Left renal pelvis (tissue), 4 donors: ENCODE data around the gene SVOP. TPM values are rescaled to one million over a fixed set of nuclear protein-coding genes. Genes with fewer than 3 reads are reported as not detected.
"Not testable (repeated sequence)": the region's sequence is repeated elsewhere in the genome, so short reads cannot be mapped to it uniquely, and the experiment has no call there.

Source experiments
- DNase-seq, 4 donors: peaks; one replicate each; pipeline ENCODE4 v3.0.0-alpha.2; 2013; ENCODE audit warnings: low read depth in 4 of 4, low spot score in 3 of 4
- polyA plus RNA-seq, 4 donors: library from polyadenylated mRNA; unstranded; fragments of 120-200 nt; gene quantifications; one replicate each; pipeline ENCODE4 v1.2.1, GENCODE V29; 2013; ENCODE audit not compliant: insufficient read length in 4 of 4

Gene SVOP, protein sequence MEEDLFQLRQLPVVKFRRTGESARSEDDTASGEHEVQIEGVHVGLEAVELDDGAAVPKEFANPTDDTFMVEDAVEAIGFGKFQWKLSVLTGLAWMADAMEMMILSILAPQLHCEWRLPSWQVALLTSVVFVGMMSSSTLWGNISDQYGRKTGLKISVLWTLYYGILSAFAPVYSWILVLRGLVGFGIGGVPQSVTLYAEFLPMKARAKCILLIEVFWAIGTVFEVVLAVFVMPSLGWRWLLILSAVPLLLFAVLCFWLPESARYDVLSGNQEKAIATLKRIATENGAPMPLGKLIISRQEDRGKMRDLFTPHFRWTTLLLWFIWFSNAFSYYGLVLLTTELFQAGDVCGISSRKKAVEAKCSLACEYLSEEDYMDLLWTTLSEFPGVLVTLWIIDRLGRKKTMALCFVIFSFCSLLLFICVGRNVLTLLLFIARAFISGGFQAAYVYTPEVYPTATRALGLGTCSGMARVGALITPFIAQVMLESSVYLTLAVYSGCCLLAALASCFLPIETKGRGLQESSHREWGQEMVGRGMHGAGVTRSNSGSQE
- polyA plus RNA-seq, result under 1 TPM; 0.06 to 0.19 (median 0.14) TPM

DNA sequence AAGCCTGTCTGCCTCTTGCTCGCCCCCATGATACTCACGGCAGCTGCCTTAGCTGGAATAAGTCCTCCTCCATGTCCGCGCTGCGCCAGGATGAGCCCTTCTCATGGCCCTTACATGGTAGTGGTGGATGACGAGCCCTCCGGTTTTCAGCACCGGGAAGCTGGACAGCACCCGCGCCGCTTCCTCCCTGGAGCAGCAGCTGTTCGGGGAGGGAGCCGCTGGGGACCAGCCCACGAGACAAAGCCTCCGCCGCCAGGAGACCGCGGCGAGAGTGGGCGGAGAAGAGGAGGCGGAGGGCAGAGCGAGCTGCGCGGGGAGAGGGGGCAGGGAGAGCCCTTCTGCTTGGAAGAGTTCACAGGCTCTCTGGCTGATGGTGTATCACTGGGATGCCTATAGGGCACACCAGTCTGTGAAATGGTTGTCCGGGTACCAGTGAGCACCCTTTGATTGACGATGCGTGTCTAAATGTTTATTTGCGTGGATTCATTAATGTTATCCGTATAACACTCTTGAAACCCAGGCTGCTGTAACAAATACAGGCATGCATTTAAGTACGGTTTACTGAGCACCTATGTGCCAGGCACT lies at the start of gene SVOP:
Gene SVOP, minus strand, starts transcription at position 273 of the 585 bp plus-strand sequence. Its CDS starts 200 bp downstream, at position 73.
- DNase-seq, result peak; percentile 74 to 88 (median 79)

DNA sequence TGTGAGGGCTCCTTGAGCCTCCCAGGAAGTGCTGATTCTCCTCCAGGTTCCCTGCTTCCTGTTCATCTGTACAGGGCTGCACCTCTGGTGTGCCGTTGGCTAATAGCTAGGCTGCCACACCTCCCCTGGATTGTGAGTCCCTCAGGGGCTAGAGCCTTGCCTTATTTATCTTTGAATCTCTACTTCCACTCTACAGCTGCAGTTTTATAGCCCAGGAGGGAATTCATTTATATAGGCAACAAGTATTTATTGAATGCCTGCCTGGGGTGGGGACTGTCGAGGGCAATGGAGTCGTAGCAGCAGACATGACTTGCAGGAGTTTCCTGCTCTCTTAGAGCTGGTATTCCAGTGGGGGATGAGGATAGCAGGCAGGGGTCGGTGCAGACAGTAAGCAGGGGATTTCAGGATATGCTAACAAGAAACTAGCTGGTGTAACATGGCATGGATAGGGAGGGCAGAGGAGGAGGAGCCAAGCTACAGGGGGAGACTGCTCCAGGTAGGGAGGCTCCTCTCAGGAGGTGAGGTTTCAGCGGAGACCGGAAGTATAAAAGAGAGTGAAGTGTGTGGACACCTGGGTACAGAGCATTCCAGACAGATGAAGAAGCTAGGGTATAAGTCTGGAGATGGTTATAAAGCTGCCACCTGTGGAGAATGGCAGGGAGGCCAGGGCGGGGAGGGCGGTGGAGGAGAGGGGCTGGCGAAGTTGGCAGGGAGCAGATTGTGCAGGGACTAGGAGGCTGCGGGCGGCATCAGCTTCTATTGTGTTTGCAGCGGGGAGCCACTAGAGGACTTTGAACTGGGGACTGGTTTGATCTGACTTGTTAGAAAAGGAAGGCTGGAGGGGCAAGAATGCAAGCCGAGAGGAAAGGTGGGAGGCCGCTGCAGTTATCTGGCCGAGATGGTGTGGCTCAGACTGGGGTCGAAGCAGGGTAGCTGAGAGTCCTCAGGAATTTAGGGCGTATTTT lies 48.7 kb upstream of the SVOP start:
- no peak for DNase-seq

DNA sequence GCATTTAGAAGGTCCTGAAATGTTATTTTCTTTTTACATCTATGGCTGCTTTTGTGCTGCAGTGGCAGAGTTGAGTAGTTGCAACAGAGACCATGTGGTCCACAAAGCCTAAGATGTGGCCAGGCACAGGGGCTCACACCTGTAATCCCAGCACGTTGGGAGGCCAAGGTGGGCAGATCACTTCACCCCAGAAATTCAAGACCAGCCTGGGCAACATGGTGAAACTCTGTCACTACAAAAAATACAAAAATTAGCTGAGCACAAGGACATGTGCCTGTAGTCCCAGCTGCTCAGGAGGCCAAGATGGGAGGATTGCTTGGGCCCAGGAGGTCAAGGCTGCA lies 45.0 kb upstream of the SVOP start:
- no peak for DNase-seq

DNA sequence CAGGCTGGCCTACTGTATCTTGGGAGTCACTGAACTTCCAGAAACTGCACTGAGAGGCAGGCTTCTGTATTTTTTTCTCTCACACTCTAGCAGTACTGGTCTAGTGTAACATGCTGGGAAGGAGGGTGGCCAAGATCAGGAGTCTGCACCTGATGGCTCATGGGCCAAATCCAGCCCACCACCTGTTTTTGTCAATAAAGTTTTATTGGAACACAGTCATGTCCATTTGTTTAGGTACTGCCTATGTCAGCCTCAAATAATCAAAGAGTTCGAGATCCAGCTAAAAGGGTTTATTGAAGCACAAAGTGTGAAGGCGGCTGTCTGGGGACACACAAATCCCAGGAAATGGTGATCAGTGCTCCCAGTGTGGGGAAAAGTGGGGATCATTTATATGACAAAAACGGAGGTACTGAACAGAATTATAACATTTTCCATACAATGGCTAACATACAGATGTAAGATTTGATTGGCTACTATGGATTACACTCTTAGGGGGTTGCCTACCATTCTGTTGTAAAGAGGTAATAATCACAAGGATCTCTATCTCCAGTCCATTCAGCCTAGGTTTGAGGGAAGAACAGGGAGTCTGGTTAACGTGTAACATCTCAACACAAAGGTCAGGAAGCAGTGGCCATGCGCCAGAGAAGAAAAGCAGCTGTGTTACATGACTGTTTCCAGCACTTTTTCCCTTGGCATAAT lies 44.4 kb upstream of the SVOP start:
- DNase-seq, result no peak

DNA sequence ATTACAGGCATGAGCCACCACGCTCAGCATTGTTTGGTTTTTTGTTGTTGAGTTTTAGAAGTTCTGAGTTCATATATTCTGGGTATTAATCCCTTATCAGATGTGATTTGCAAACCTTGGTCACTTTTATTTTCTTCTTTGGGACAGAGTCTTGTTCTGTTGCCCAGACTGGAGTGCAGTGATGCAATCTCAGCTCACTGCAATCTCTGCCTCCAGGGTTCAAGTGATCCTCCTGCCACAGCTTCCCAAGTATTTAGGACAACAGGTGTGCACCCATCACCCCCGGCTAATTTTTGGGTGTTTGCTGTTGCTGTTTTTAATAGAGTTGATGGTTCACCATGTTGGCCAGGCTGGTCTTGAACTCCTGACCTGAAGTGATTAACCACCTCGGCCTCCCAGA lies 43.3 kb upstream of the SVOP start:
- no peak for DNase-seq

DNA sequence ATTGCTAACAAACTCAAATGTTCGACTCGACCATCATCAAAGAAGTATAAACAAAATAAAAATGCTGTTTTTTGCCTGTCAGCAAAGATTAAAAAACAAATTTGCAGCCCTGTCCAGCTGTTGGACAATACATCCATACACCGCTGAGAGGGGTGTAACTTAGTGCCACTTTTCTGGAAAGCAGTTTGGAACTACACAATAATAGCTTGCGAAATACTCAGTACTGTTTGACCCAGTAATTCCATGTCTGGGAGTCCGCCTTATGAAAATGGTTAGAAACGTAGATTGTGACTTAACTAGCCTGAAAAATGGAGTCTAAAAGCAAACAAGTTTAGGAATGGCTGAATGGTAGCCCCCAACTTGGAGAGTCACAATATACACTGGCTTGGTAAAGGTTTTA lies 37.9 kb upstream of the SVOP start:
- DNase-seq, result no peak

DNA sequence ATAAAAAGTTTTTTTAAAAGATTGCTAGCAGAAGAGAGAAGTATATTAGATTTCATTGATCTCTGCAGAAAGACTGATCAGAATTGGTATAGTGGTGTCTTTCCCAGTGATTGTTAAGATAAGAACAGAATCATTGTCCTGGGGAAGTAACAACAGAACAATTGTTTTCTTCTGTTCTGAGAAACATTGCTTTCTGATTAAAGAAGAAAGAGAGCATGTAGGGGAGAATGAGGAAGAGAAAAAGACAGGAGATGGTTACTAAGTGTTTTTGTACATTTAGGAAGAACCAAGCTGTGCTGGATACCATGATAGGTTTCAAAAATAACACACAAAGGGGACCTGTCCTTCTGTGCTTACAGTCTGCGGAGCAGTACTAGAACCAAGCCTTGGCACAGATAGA lies 36.5 kb upstream of the SVOP start:
- no peak for DNase-seq

DNA sequence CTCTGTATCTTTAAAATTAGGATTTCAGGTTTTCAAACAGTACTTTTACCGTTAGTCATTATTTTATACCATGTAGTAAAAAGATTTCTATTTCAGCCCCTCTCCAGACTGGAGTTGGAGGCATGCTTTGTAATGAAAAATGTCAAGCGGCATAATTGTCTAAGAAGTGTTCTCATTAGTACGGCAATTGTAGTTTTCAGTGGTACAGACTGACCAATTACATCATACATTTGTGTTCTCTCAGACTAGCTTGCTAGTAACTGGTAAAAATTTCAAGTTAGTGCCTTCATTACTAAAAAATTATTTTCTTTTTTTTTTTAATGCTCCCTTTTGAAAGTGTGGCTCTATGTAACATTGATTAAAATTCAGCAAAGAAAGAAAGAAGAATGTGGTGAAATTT lies 36.0 kb upstream of the SVOP start:
- no peak for DNase-seq

DNA sequence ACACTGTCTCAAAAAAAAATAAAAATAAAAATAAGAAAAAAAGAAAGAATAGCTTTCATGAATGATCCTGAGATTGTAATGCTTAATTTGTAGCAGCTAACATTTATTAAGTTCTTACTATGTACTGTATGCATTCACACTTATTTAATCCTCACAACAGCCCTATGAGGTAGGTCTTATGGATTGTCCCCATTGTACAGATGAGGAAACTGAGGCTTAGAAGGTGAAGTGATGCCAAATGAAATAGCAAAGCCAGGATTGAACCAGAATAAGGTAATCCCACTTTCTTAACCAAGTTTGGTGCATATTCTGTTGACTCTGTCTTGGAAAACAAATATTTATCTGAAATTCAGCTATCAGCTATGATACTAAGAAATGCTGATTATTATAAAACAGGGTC lies 33.7 kb upstream of the SVOP start:
- DNase-seq, result no peak

DNA sequence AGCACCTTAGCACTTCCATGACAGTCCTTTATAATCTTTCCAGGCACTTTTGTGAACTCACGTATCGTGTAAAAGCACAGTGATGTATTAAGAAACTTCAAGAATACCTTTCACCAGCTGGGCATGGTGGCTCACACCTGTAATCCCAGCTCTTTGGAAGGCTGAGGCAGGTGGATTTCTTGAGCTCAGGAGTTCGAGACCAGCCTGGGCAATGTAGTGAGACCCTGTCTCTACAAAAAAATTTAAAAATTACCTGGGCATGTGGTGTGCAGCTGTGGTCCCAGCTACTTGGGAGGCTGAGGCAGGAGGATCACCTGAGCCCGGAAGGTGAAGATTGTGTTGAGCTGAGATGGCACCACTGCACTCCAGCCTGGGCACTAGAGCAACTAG lies 33.3 kb upstream of the SVOP start:
- not testable (repeated sequence) for DNase-seq

DNA sequence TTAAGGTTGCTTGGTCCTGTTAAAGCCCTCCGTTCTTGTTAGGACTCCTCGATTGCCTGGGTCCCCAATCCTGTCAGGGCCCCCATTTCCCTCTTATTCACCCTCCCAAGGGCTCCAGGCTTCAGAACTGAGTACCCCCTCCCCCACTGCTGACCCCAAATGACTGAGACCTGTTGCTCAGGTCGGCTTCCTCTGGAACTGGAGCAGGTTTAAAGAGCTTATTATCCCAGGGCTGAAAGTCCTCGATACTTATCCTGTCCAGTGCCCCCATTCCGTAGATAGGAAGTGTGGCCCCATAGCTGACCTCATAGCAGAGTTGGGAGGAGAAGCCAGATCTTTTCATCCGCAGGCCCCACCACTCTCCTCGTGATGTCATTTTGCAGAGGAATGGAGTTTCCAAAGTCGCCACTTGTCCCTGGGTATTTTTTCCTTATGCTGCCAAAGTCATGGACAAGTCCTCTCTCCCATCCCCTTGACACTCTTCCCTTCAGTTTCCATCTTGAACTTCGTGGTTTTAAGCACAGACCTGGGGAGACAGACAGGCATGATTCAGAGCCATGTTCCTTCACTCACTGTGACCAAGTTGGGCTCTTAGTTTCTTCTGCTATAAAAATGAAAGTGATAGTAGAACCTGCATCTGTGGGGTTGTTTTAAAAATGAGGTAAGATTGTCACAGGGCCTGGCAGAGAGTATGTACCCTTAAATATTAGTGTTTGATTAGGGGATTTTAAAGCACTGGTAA lies 32.7 kb upstream of the SVOP start:
- no peak for DNase-seq

DNA sequence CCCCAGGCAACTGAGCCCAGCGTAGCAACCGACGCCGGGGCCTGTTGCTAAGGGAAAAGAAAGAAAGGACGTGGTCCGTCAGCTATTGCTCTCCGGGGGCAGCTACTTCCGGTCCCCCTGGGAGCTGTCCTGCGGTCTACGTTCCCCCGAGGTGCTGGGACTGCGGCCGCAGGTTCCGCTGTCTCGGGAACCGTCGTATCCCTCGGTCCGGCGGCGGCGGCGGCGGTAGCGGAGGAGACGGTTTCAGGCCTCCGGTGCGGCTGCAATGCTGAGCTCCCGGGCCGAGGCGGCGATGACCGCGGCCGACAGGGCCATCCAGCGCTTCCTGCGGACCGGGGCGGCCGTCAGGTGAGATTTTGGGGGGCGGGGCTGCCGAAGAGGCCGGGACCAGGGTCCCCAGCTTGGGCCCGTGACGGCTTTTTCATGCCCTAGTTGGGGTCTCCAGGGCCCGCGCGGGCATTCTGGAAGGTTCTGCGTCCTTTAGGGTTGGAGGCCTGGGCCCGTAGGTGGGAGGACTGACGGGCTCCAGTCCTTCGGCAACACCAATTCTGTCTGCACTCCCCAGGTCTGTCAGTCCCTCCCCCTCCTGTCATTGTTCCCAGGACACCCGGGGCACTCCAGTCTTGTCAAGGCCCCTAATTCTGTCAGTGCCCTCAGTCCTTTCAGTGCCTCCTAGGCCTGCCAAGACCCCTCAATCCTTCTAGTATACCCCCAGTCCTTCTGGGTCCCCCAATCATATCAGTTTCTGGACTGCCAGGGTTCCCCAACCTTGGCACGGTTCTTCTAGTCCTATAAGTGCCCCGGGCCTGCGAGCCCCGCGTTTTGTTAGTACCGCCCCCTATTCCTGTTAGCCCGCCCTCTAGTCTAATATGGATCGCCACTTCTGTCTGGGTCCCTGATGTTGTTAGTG lies 31.8 kb upstream of the SVOP start, which contains the start of gene USP30:
Gene USP30, plus strand, starts transcription at position 163 of the 910 bp plus-strand sequence. Its CDS starts 103 bp downstream, at position 266.
- DNase-seq, result peak; percentile 78 to 82 (median 78)

DNA sequence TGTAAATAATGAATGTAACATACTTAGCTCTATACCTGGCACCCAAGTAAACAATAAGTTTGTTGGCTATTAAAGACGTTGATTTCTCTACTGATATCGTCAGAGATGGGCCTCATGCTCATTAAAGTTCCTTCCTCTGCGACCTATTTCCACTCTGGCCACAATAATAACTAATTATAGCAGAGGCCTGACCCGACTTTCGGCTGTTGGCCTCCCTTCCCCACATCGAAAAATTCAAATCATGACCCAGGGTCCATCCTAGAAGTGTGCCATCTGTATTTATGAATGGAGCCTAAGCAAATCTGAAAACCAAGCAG lies 31.2 kb upstream of the SVOP start:
- DNase-seq, result no peak

DNA sequence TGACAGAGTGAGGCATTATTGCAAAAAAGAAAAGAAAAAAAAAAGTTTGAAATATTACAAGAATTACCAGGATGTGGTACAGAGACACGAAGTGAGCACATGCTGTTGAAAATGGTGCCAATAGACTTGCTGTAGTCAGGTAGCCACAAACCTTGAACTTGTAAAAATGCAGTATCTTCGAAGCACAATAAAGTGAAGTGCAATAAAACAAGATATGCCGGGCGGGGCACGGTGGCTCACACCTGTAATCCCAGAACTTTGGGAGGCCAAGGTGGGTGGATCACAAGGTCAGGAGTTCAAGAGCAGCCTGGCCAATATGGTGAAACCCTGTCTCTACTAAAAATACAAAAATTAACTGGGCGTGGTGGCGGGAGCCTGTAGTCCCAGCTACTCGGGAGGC lies 28.9 kb upstream of the SVOP start:
- not testable (repeated sequence) for DNase-seq

DNA sequence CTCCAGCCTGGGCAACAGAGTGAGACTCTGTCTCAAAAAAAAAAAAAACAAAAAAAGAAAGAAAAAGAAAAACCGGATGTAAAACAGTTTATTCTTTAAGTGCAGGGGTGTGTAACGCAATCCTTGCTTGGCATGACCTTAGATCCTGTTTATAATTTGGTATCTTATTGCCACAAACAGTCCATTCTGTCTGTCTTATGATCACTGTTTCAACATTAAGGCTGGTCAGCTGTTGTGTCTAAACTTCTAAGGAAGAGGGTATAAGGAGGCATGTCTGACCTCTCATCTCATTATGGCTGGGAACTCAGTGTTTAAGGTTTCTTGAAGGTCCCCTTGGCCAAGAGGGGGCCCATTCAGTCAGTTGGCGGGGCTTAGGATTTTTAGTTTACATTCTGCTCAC lies 27.8 kb upstream of the SVOP start:
- DNase-seq, result not testable (repeated sequence)

DNA sequence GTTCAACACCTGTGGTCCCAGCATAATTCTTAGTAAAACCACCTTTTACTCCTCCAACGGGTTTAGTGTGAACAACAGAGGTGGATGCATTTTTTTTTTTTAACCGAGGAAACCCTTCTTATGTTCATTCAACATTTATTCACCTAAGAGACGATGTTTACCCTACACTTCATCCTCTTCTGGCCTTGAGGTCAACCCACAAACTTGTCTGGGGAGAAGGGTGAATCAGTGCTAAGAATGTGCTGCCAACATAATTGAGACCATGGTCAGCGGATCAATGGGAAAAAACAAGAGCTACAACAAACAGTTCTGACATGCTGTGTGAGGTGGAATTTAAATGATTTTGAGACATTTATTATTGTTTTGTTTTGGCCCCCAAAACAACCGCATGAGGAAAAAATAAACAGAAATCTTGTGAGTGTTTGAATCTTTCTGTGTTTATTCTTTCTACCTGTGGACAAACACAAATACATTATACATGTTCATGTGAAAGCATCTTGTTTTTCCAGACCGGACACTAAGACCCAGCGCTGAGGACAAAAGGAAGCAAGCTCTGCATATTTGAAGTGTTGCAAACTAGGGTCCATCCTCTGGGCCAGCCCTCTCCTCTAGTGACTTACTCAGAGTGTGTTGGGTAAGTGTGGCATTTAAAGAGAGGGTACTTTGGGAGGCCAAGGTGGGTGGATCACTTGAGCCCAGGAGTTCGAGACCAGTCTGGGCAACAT lies 26.4 kb upstream of the SVOP start:
- no peak for DNase-seq

DNA sequence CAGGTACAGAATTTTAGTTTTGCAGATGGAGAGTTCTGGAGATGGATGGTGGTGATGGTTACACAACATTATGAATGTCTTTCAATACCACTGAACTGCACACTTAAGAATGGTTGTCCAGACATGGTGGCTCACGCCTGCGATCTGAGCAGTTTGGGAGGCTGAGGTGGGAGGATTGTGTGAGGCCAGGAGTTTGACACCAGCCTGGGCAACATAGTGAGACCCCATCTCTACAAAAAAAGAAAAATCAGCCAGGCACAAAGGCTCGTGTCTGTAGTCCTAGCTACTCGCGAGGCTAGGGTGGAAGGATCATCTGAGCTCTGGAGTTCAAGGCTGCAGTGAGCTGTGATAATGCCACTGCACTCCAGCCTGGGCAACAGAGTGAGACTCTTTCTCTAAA lies 23.4 kb upstream of the SVOP start:
- no peak for DNase-seq

DNA sequence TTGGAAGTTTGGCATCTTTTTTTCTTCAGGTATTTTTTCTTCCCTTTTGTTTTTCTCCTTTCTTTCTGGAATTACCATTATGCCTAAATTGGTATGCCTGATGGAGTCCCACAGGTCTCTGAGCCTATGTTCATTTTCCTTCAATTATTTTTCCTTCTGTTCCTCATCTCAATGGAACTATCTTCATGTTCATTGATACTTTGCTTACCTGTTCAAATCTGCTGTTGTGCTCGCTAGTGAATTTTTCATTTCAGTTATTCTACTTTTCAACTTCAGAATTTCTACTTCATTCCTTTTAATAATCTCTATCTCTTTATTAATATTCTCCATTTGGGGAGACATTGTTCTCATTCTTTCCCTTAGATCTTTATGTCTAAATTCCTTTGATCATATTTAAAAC lies 16.1 kb upstream of the SVOP start:
- no peak for DNase-seq
